WTC11 (cell line): ENCODE measurements around the gene KCND1. TPM values are rescaled to one million over a fixed set of nuclear protein-coding genes. Genes with fewer than 3 reads are reported as not detected.

Source experiments
- AR ChIP-seq: fragments of 250-450 bp; sonication (Bioruptor Pico); IDR thresholded peaks from 2 replicates; pipeline ENCODE4 v1.9.0; 2021; ENCODE audit warnings: mild to moderate bottlenecking
- CBFB ChIP-seq: sonication (generic); formaldehyde crosslinking; IDR thresholded peaks from 2 replicates; pipeline ENCODE4 v1.8.1; 2022; ENCODE audit warnings: mild to moderate bottlenecking, low read depth, missing genetic modification reagents
- ERG ChIP-seq: fragments of 250-450 bp; sonication (Bioruptor Pico); IDR thresholded peaks from 2 replicates; pipeline ENCODE4 v1.8.0; 2021; ENCODE audit warnings: mild to moderate bottlenecking
- GRHL2 ChIP-seq: fragments of 250-450 bp; sonication (Bioruptor Pico); IDR thresholded peaks from 2 replicates; pipeline ENCODE4 v1.8.0; 2022; ENCODE audit warnings: mild to moderate bottlenecking, moderate library complexity; ENCODE audit not compliant: insufficient replicate concordance, severe bottlenecking
- KAT7 ChIP-seq: sonication (generic); formaldehyde crosslinking; IDR thresholded peaks from 2 replicates; pipeline ENCODE4 v1.8.1; 2023; ENCODE audit warnings: missing genetic modification reagents, mild to moderate bottlenecking, borderline replicate concordance
- NR3C1 ChIP-seq: sonication (generic); formaldehyde crosslinking; conservative IDR thresholded peaks from 2 replicates; pipeline ENCODE4 v1.8.1; 2023; ENCODE audit warnings: low read depth, mild to moderate bottlenecking, missing genetic modification reagents
- SMAD3 ChIP-seq: sonication (generic); formaldehyde crosslinking; IDR thresholded peaks from 2 replicates; pipeline ENCODE4 v1.8.0; 2022; ENCODE audit warnings: missing genetic modification reagents, mild to moderate bottlenecking, borderline replicate concordance
- TCF7 ChIP-seq: sonication (generic); formaldehyde crosslinking; IDR thresholded peaks from 2 replicates; pipeline ENCODE4 v1.8.0; 2022; ENCODE audit warnings: mild to moderate bottlenecking, low read depth, missing genetic modification reagents, moderate library complexity
- ZNF263 ChIP-seq: sonication (generic); formaldehyde crosslinking; IDR thresholded peaks from 2 replicates; pipeline ENCODE4 v1.8.1; 2022; ENCODE audit warnings: low read depth, mild to moderate bottlenecking, moderate library complexity, missing genetic modification reagents
- ZNF281 ChIP-seq: sonication (generic); formaldehyde crosslinking; IDR thresholded peaks from 2 replicates; pipeline ENCODE4 v1.8.0; 2023; ENCODE audit warnings: mild to moderate bottlenecking, missing genetic modification reagents
- ZNF416 ChIP-seq: fragments of 250-450 bp; sonication (Bioruptor Pico); IDR thresholded peaks from 2 replicates; pipeline ENCODE4 v1.9.0; 2021; ENCODE audit warnings: mild to moderate bottlenecking, inconsistent platforms
- ZNF425 ChIP-seq: fragments of 250-450 bp; sonication (Bioruptor Pico); conservative IDR thresholded peaks from 2 replicates; pipeline ENCODE4 v1.9.0; 2021; ENCODE audit warnings: mild to moderate bottlenecking
- ZNF512 ChIP-seq: sonication (generic); formaldehyde crosslinking; IDR thresholded peaks from 2 replicates; pipeline ENCODE4 v1.8.1; 2022; ENCODE audit warnings: missing genetic modification reagents, borderline replicate concordance
- ZNF532 ChIP-seq: fragments of 250-450 bp; sonication (Bioruptor Pico); IDR thresholded peaks from 2 replicates; pipeline ENCODE4 v1.9.0; 2021; ENCODE audit warnings: mild to moderate bottlenecking, borderline replicate concordance
- total RNA-seq: library from RNA; stranded (reverse); gene quantifications from 3 replicates; pipeline ENCODE4 v1.2.3, GENCODE V29; 2021
- TF ChIP-seq, protein P1 (sequence below): sonication (generic); formaldehyde crosslinking; IDR thresholded peaks from 2 replicates; pipeline ENCODE4 v1.8.0; 2022; ENCODE audit warnings: mild to moderate bottlenecking, missing genetic modification reagents
- TF ChIP-seq, protein P2 (sequence below): sonication (generic); formaldehyde crosslinking; IDR thresholded peaks from 2 replicates; pipeline ENCODE4 v1.8.0; 2022; ENCODE audit warnings: mild to moderate bottlenecking, missing genetic modification reagents
- TF ChIP-seq, protein P3 (sequence below): sonication (generic); formaldehyde crosslinking; IDR thresholded peaks from 2 replicates; pipeline ENCODE4 v1.8.0; 2022; ENCODE audit warnings: missing genetic modification reagents

KCND1 gene
- total RNA-seq, 1 experiment from 2014 or later, result 5.4 TPM

- TF ChIP-seq ZNF532 (no peak), ZNF512 (CRISPR knock-in tag) (no peak), SMAD3 (peak; percentile 51; the same call in 1 of the 2 replicates), TCF7 (CRISPR knock-in tag) (no peak), ZNF416 (CRISPR knock-in tag) (no peak), ZNF425 (CRISPR knock-in tag) (no peak), ZNF263 (CRISPR knock-in tag) (no peak), NR3C1 (no peak), GRHL2 (no peak), ZNF281 (CRISPR knock-in tag) (no peak), AR (CRISPR knock-in tag) (no peak), KAT7 (CRISPR knock-in tag) (no peak), ERG (CRISPR knock-in tag) (no peak), CBFB (CRISPR knock-in tag) (no peak)
- TF ChIP-seq, protein P1, sequence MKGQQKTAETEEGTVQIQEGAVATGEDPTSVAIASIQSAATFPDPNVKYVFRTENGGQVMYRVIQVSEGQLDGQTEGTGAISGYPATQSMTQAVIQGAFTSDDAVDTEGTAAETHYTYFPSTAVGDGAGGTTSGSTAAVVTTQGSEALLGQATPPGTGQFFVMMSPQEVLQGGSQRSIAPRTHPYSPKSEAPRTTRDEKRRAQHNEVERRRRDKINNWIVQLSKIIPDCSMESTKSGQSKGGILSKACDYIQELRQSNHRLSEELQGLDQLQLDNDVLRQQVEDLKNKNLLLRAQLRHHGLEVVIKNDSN (CRISPR knock-in tag), result peak; percentile 75; the same call in 1 of the 2 replicates
- TF ChIP-seq, protein P2, sequence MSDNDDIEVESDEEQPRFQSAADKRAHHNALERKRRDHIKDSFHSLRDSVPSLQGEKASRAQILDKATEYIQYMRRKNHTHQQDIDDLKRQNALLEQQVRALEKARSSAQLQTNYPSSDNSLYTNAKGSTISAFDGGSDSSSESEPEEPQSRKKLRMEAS (CRISPR knock-in tag), result no peak; the same call in 1 of the 2 replicates
- TF ChIP-seq, protein P3, sequence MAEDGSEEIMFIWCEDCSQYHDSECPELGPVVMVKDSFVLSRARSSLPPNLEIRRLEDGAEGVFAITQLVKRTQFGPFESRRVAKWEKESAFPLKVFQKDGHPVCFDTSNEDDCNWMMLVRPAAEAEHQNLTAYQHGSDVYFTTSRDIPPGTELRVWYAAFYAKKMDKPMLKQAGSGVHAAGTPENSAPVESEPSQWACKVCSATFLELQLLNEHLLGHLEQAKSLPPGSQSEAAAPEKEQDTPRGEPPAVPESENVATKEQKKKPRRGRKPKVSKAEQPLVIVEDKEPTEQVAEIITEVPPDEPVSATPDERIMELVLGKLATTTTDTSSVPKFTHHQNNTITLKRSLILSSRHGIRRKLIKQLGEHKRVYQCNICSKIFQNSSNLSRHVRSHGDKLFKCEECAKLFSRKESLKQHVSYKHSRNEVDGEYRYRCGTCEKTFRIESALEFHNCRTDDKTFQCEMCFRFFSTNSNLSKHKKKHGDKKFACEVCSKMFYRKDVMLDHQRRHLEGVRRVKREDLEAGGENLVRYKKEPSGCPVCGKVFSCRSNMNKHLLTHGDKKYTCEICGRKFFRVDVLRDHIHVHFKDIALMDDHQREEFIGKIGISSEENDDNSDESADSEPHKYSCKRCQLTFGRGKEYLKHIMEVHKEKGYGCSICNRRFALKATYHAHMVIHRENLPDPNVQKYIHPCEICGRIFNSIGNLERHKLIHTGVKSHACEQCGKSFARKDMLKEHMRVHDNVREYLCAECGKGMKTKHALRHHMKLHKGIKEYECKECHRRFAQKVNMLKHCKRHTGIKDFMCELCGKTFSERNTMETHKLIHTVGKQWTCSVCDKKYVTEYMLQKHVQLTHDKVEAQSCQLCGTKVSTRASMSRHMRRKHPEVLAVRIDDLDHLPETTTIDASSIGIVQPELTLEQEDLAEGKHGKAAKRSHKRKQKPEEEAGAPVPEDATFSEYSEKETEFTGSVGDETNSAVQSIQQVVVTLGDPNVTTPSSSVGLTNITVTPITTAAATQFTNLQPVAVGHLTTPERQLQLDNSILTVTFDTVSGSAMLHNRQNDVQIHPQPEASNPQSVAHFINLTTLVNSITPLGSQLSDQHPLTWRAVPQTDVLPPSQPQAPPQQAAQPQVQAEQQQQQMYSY, result no peak
These were observed 52.9 kb downstream of the KCND1 start, which contains the start of gene PIM2 (continued) for GRCh38 chrX:48918643-48919340.
